Tibial nerve (tissue), 4 donors: ENCODE results near the gene LYPD1.

Experiments used
- EP300 ChIP-seq, 2 donors: sonication (generic); formaldehyde crosslinking; IDR thresholded peaks; one replicate each; pipeline ENCODE4 v1.6.1; 2017; ENCODE audit warnings: antibody characterized with exemption in 2 of 2, mild to moderate bottlenecking in 1 of 2
- POLR2A ChIP-seq, 2 donors: fragments of 450-650 bp; IDR thresholded peaks; one replicate each; pipeline ENCODE4 v1.6.1; 2017; ENCODE audit warnings: antibody characterized with exemption in 2 of 2, mild to moderate bottlenecking in 2 of 2, moderate library complexity in 2 of 2
- TF ChIP-seq, protein P1 (sequence below), 5 experiments: fragments of 200-600 bp in 3 of 5; fragments of 450-650 bp in 2 of 5; sonication (generic) in 3 of 5; IDR thresholded peaks; one replicate each; pipeline ENCODE4 v1.5.1; 2016 to 2019; ENCODE audit warnings: antibody characterized with exemption in 5 of 5, mild to moderate bottlenecking in 3 of 5, moderate library complexity in 2 of 5

- TF ChIP-seq, protein P1, sequence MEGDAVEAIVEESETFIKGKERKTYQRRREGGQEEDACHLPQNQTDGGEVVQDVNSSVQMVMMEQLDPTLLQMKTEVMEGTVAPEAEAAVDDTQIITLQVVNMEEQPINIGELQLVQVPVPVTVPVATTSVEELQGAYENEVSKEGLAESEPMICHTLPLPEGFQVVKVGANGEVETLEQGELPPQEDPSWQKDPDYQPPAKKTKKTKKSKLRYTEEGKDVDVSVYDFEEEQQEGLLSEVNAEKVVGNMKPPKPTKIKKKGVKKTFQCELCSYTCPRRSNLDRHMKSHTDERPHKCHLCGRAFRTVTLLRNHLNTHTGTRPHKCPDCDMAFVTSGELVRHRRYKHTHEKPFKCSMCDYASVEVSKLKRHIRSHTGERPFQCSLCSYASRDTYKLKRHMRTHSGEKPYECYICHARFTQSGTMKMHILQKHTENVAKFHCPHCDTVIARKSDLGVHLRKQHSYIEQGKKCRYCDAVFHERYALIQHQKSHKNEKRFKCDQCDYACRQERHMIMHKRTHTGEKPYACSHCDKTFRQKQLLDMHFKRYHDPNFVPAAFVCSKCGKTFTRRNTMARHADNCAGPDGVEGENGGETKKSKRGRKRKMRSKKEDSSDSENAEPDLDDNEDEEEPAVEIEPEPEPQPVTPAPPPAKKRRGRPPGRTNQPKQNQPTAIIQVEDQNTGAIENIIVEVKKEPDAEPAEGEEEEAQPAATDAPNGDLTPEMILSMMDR (IDR thresholded peaks at IDR 0.05), result no peak
- TF ChIP-seq EP300 (IDR thresholded peaks at IDR 0.05) (no peak), POLR2A (IDR thresholded peaks at IDR 0.05) (no peak)
Measured at GRCh38 chr2:132665401-132666140, 4.4 kb downstream of the LYPD1 start.
